H9 (cell line): Measurements from ENCODE around the gene COPE. TPM values are rescaled to one million over a fixed set of nuclear protein-coding genes. Genes with fewer than 3 reads are reported as not detected.

ENCODE experiments used
- DNase-seq: peaks from one replicate; pipeline ENCODE4 v3.0.0-alpha.2; 2017
- H2AFZ ChIP-seq: one replicate; pipeline ENCODE4 v1.6.1; 2013; ENCODE audit warnings: mild to moderate bottlenecking, low read length, control low read depth, moderate library complexity
- H2AK5ac ChIP-seq: 2 replicates; pipeline ENCODE4 v1.6.1; 2013; ENCODE audit warnings: low read length, control low read depth, mixed read lengths; ENCODE audit not compliant: insufficient read length
- H2BK120ac ChIP-seq: one replicate; pipeline ENCODE4 v1.6.1; 2013; ENCODE audit warnings: low read depth, mild to moderate bottlenecking, low read length, control low read depth, inconsistent platforms; ENCODE audit not compliant: poor library complexity, severe bottlenecking
- H2BK12ac ChIP-seq: 2 replicates; pipeline ENCODE4 v1.6.1; 2013; ENCODE audit warnings: low read length, control low read depth, mixed read lengths, low read depth; ENCODE audit not compliant: insufficient read length
- H2BK15ac ChIP-seq: 2 replicates; pipeline ENCODE4 v1.6.1; 2013; ENCODE audit warnings: low read depth, low read length, control low read depth
- H2BK20ac ChIP-seq: one replicate; pipeline ENCODE4 v1.6.1; 2013; ENCODE audit warnings: low read depth, mild to moderate bottlenecking, low read length, control low read depth, inconsistent platforms; ENCODE audit not compliant: poor library complexity, severe bottlenecking
- H2BK5ac ChIP-seq: 2 replicates; pipeline ENCODE4 v1.6.1; 2013; ENCODE audit warnings: low read length, control low read depth, mixed read lengths; ENCODE audit not compliant: insufficient read length
- H3K14ac ChIP-seq: 2 replicates; pipeline ENCODE4 v1.6.1; 2013; ENCODE audit warnings: low read length, control low read depth; ENCODE audit not compliant: insufficient read depth
- H3K18ac ChIP-seq: 2 replicates; pipeline ENCODE4 v1.6.1; 2013; ENCODE audit warnings: low read depth, mild to moderate bottlenecking, mixed read lengths, low read length, control low read depth; ENCODE audit not compliant: insufficient read length
- H3K23ac ChIP-seq: 2 replicates; pipeline ENCODE4 v1.6.1; 2013; ENCODE audit warnings: low read length, control low read depth, mixed read lengths, low read depth; ENCODE audit not compliant: insufficient read length
- H3K23me2 ChIP-seq: 2 replicates; pipeline ENCODE4 v1.6.1; 2013; ENCODE audit warnings: low read depth, mild to moderate bottlenecking, mixed read lengths, low read length, control low read depth; ENCODE audit not compliant: insufficient read length, poor library complexity, severe bottlenecking
- H3K27ac ChIP-seq: 2 replicates; pipeline ENCODE4 v1.5.1; 2013; ENCODE audit warnings: low read length, control low read depth, mixed read lengths, low read depth; ENCODE audit not compliant: insufficient read length
- H3K27me3 ChIP-seq: 2 replicates; pipeline ENCODE4 v1.6.1; 2013; ENCODE audit warnings: low read length, control low read depth, inconsistent platforms; ENCODE audit not compliant: insufficient read depth
- H3K4ac ChIP-seq: 2 replicates; pipeline ENCODE4 v1.6.1; 2013; ENCODE audit warnings: low read depth, mild to moderate bottlenecking, control low read depth, inconsistent platforms, low read length, moderate library complexity
- H3K4me1 ChIP-seq: 2 replicates; pipeline ENCODE4 v1.6.1; 2013; ENCODE audit warnings: low read length, control low read depth, inconsistent platforms; ENCODE audit not compliant: insufficient read depth
- H3K4me2 ChIP-seq: 2 replicates; pipeline ENCODE4 v1.6.1; 2013; ENCODE audit warnings: low read length, control low read depth, mixed read lengths; ENCODE audit not compliant: insufficient read length, insufficient read depth
- H3K56ac ChIP-seq: 2 replicates; pipeline ENCODE4 v1.6.1; 2013; ENCODE audit warnings: low read depth, mild to moderate bottlenecking, mixed read lengths, low read length, control low read depth; ENCODE audit not compliant: insufficient read length
- H3K79me1 ChIP-seq: 2 replicates; pipeline ENCODE4 v1.6.1; 2013; ENCODE audit warnings: low read depth, mild to moderate bottlenecking, moderate library complexity, low read length, control low read depth, inconsistent platforms; ENCODE audit not compliant: insufficient read depth, poor library complexity, severe bottlenecking
- H3K79me2 ChIP-seq: 2 replicates; pipeline ENCODE4 v1.6.1; 2013; ENCODE audit warnings: low read length, control low read depth, inconsistent platforms; ENCODE audit not compliant: insufficient read depth
- H3K9ac ChIP-seq: 2 replicates; pipeline ENCODE4 v1.6.1; 2013; ENCODE audit warnings: low read length, control low read depth, mixed read lengths; ENCODE audit not compliant: insufficient read length; ENCODE audit errors: extremely low read depth
- H3K9me3 ChIP-seq: one replicate; pipeline ENCODE4 v1.6.1; 2013; ENCODE audit warnings: low read depth, low read length, inconsistent platforms; ENCODE audit not compliant: control insufficient read depth
- H3T11ph ChIP-seq: one replicate; pipeline ENCODE4 v1.6.1; 2013; ENCODE audit warnings: mild to moderate bottlenecking, low read length, control low read depth, inconsistent platforms
- H4K20me1 ChIP-seq: one replicate; pipeline ENCODE4 v1.6.1; 2013; ENCODE audit not compliant: control insufficient read depth, insufficient read length, insufficient read depth
- H4K5ac ChIP-seq: 2 replicates; pipeline ENCODE4 v1.6.1; 2013; ENCODE audit warnings: low read depth, mild to moderate bottlenecking, mixed read lengths, low read length, control low read depth; ENCODE audit not compliant: insufficient read length
- H4K8ac ChIP-seq: replicated peaks from 2 replicates; pipeline ENCODE4 v1.6.1; 2013; ENCODE audit warnings: low read length, control low read depth, mixed read lengths, low read depth; ENCODE audit not compliant: insufficient read length
- H4K91ac ChIP-seq: 2 replicates; pipeline ENCODE4 v1.6.1; 2013; ENCODE audit warnings: low read depth, mild to moderate bottlenecking, moderate library complexity, mixed read lengths, low read length, control low read depth; ENCODE audit not compliant: insufficient read length
- H3K27ac Mint-ChIP-seq, 3 experiments: 2 replicates in 2 of 3; 3 replicates in 1 of 3; pipeline ENCODE4 v1.8.0; 2020 to 2021; ENCODE audit warnings: mixed read lengths in 3 of 3, mild to moderate bottlenecking in 1 of 3, moderate library complexity in 1 of 3
- H3K27me3 Mint-ChIP-seq: 2 replicates; pipeline ENCODE4 v1.8.0; 2021; ENCODE audit warnings: low read depth, mild to moderate bottlenecking, moderate library complexity, mixed read lengths
- H3K36me3 Mint-ChIP-seq, 3 experiments: 2 replicates in 2 of 3; 3 replicates in 1 of 3; pipeline ENCODE4 v1.8.0; 2020 to 2021; ENCODE audit warnings: low read depth in 3 of 3, mixed read lengths in 3 of 3; ENCODE audit not compliant: insufficient read depth in 1 of 3
- H3K4me1 Mint-ChIP-seq, 2 experiments: 2 replicates each; pipeline ENCODE4 v1.8.0; 2020; ENCODE audit warnings: mixed read lengths in 2 of 2
- H3K4me3 Mint-ChIP-seq, 2 experiments: 2 replicates in 1 of 2; 3 replicates in 1 of 2; pipeline ENCODE4 v1.8.0; 2020 to 2021; ENCODE audit warnings: mild to moderate bottlenecking in 2 of 2, mixed read lengths in 2 of 2, moderate library complexity in 1 of 2
- H3K9me3 Mint-ChIP-seq, 2 experiments: 2 replicates in 1 of 2; 3 replicates in 1 of 2; pipeline ENCODE4 v1.8.0; 2020; ENCODE audit warnings: mild to moderate bottlenecking in 2 of 2, mixed read lengths in 2 of 2, moderate library complexity in 1 of 2
- CTCF ChIP-seq: fragments of 200-600 bp; sonication (generic); conservative IDR thresholded peaks from 3 replicates; pipeline ENCODE4 v1.8.0; 2021; ENCODE audit warnings: antibody characterized with exemption, mild to moderate bottlenecking
- WGBS: extraction: QIAGEN DNeasy Blood & Tissue Kit; methylation state at CpG from one replicate; pipeline ENCODE4 v1.1.7; 2013; ENCODE audit warnings: missing lambda C conversion rate, low lambda C conversion rate, mixed read lengths; ENCODE audit not compliant: insufficient read length; ENCODE audit errors: extremely low coverage; 5-methylcytosine and 5-hydroxymethylcytosine counted together
- total RNA-seq: library from RNA; stranded (reverse); gene quantifications from 2 replicates; pipeline ENCODE4 v1.2.1, GENCODE V29; 2021

COPE gene
- total RNA-seq, 1 experiment from 2014 or later: 198 TPM

DNA sequence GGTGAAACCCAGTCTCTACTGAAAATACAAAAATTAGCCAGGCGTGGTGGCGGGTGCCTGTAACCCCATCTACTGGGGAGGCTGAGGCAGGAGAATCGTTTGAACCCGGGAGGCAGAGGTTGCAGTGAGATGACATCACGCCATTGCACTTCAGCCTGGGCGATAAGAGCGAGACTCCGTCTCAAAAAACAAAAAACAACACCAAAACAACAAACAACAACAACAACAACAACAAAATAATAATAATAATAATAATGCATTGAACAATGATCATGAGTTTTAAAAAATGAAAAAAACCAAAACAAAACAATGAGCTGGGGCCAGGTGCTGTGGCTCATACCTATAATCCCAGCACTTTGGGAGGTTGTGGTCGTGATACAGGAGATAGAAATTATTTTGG lies 44.9 kb upstream of the COPE start:
- H3K18ac ChIP-seq: no peak overlapping the region
- no peak for DNase-seq
- Mint-ChIP-seq H3K36me3 (peaks cover 0 to 4% (median 0%) of the 10 kb centered on the region in 3 experiments; a peak in 1 of 7 replicates), H3K4me1 (peaks cover 8 to 27% of the 10 kb centered on the region in 2 experiments), H3K27ac (no peak overlapping the region), H3K9me3 (peaks cover 3 to 4% of the 10 kb centered on the region in 2 experiments; a peak in 3 of 5 replicates), H3K4me3 (no peak overlapping the region), H3K27me3 (peaks cover 16% of the 10 kb centered on the region)
- no peaks in the 10 kb centered on the region for H3K4me1 ChIP-seq
- no peaks in the 10 kb centered on the region for H3K23me2 ChIP-seq
- no peak overlapping the region for H4K91ac ChIP-seq
- H2AK5ac ChIP-seq: no peak overlapping the region
- no peak overlapping the region for H2BK120ac ChIP-seq
- H3K79me2 ChIP-seq: no peaks in the 10 kb centered on the region
- H3T11ph ChIP-seq: no peak overlapping the region
- H2BK5ac ChIP-seq: no peak overlapping the region
- no peak overlapping the region for H2BK12ac ChIP-seq
- H3K56ac ChIP-seq: no peak overlapping the region
- no peaks in the 10 kb centered on the region for H3K9me3 ChIP-seq
- no CpG with 5 or more reads among the region's 9 CpGs for WGBS
- H3K14ac ChIP-seq: no peak overlapping the region
- no peaks in the 10 kb centered on the region for H3K27me3 ChIP-seq
- H3K79me1 ChIP-seq: no peaks in the 10 kb centered on the region
- no peak overlapping the region for H3K23ac ChIP-seq
- no peak overlapping the region for H4K8ac ChIP-seq
- no peak overlapping the region for H3K27ac ChIP-seq
- no peak overlapping the region for H2AFZ ChIP-seq
- H4K20me1 ChIP-seq: no peaks in the 10 kb centered on the region
- TF ChIP-seq CTCF: no peak
- H3K9ac ChIP-seq: no peak overlapping the region
- no peak overlapping the region for H2BK20ac ChIP-seq
- no peak overlapping the region for H3K4ac ChIP-seq
- no peak overlapping the region for H4K5ac ChIP-seq
- no peak overlapping the region for H2BK15ac ChIP-seq
- no peak overlapping the region for H3K4me2 ChIP-seq
